Measurements from ENCODE around the gene TDRD3. TPM values are rescaled to one million over a fixed set of nuclear protein-coding genes. Genes with fewer than 3 reads are reported as not detected.
A peak's percentile ranks its signal among the peaks of the same experiment; 100 is the strongest.

The TDRD3 gene
- total and polyA plus RNA-seq, 4 donors, result 3.6 to 15.8 (median 6.2) TPM

- DNase-seq (ENCODE audit: low spot score), result no peak
- H3K36me3 ChIP-seq (ENCODE audit: control insufficient read depth in 4 of 4, insufficient read depth in 3 of 4, low read depth in 1 of 4, low read length in 3 of 4), result peaks cover 0 to 8% (median 3%) of the 10 kb centered on the region in 4 donors
- no peak overlapping the region for H3K27ac ChIP-seq (ENCODE audit: low read depth in 1 of 2, low read length in 2 of 2)
- H3K27me3 ChIP-seq (ENCODE audit: control insufficient read depth in 4 of 4, insufficient read depth in 4 of 4, low read length in 3 of 4), result no peaks in the 10 kb centered on the region
- WGBS, result 90% methylated on average over 1 of the region's 1 CpG
- TF ChIP-seq, protein P1, sequence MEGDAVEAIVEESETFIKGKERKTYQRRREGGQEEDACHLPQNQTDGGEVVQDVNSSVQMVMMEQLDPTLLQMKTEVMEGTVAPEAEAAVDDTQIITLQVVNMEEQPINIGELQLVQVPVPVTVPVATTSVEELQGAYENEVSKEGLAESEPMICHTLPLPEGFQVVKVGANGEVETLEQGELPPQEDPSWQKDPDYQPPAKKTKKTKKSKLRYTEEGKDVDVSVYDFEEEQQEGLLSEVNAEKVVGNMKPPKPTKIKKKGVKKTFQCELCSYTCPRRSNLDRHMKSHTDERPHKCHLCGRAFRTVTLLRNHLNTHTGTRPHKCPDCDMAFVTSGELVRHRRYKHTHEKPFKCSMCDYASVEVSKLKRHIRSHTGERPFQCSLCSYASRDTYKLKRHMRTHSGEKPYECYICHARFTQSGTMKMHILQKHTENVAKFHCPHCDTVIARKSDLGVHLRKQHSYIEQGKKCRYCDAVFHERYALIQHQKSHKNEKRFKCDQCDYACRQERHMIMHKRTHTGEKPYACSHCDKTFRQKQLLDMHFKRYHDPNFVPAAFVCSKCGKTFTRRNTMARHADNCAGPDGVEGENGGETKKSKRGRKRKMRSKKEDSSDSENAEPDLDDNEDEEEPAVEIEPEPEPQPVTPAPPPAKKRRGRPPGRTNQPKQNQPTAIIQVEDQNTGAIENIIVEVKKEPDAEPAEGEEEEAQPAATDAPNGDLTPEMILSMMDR (IDR thresholded peaks at IDR 0.05; ENCODE audit: low read depth, low read length, missing input control), result no peak
- TF ChIP-seq TAF1 (conservative IDR thresholded peaks at IDR 0.05), result no peak
- TF ChIP-seq JUND (IDR thresholded peaks at IDR 0.05), result no peak
- TF ChIP-seq MAX (IDR thresholded peaks at IDR 0.05), result no peak
- no peak for TF ChIP-seq HNF4A (conservative IDR thresholded peaks at IDR 0.05)
- no peak for TF ChIP-seq RXRA (IDR thresholded peaks at IDR 0.05)
- TF ChIP-seq SP1 (IDR thresholded peaks at IDR 0.05), result no peak
- H3K4me3 ChIP-seq (ENCODE audit: low read depth in 1 of 3, low read length in 3 of 3), result no peak overlapping the region
- no peaks in the 10 kb centered on the region for H3K4me1 ChIP-seq (ENCODE audit: control insufficient read depth in 4 of 4, insufficient read depth in 4 of 4, low read length in 3 of 4)
- H3K9ac ChIP-seq (ENCODE audit: low read depth in 1 of 2, low read length in 2 of 2), result no peak overlapping the region
- no peaks in the 10 kb centered on the region for H3K9me3 ChIP-seq (ENCODE audit: control insufficient read depth in 4 of 4, low read length in 3 of 4)
Observed at GRCh38 chr13:60494296-60494695, 97.3 kb downstream of the TDRD3 start.

DNA sequence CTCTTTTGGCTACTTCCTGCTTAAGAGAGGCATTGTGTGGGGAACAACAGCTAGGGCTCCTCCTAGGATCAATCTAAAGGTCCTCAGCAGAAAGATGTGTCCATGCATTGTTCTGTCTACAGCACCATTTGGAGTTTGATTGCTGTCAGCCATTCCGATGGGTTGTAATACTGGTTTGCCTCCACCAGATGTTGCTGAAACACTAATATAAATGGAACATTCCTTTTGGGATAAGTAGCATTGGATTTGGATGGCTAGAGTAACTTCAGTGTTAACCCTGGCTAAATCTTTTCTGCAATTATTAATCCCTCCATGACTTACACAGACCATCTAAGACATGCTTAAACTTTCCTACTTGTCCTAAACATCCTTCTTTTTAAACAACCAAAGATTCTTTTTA, 104.2 kb downstream of the TDRD3 start:
- no peak for DNase-seq (ENCODE audit: low spot score)

GRCh38 chr13:60509601-60510386, 112.8 kb downstream of the TDRD3 start:
- DNase-seq (ENCODE audit: low spot score), result no peak
- Histone ChIP-seq H3K36me3 (ENCODE audit: control insufficient read depth in 4 of 4, insufficient read depth in 3 of 4, low read depth in 1 of 4, low read length in 3 of 4) (peaks cover 0 to 8% (median 3%) of the 10 kb centered on the region in 4 donors), H3K4me3 (ENCODE audit: low read depth in 1 of 3, low read length in 3 of 3) (no peak overlapping the region), H3K4me1 (ENCODE audit: control insufficient read depth in 4 of 4, insufficient read depth in 4 of 4, low read length in 3 of 4) (no peaks in the 10 kb centered on the region), H3K9me3 (ENCODE audit: control insufficient read depth in 4 of 4, low read length in 3 of 4) (peaks cover 0 to 1% (median under 1%) of the 10 kb centered on the region in 4 donors), H3K27me3 (ENCODE audit: control insufficient read depth in 4 of 4, insufficient read depth in 4 of 4, low read length in 3 of 4) (no peaks in the 10 kb centered on the region), H3K9ac (ENCODE audit: low read depth in 1 of 2, low read length in 2 of 2) (no peak overlapping the region), H3K27ac (ENCODE audit: low read depth in 1 of 2, low read length in 2 of 2) (no peak overlapping the region)
- 92% methylated on average over 3 of the region's 3 CpGs for WGBS
- TF ChIP-seq, protein P2, sequence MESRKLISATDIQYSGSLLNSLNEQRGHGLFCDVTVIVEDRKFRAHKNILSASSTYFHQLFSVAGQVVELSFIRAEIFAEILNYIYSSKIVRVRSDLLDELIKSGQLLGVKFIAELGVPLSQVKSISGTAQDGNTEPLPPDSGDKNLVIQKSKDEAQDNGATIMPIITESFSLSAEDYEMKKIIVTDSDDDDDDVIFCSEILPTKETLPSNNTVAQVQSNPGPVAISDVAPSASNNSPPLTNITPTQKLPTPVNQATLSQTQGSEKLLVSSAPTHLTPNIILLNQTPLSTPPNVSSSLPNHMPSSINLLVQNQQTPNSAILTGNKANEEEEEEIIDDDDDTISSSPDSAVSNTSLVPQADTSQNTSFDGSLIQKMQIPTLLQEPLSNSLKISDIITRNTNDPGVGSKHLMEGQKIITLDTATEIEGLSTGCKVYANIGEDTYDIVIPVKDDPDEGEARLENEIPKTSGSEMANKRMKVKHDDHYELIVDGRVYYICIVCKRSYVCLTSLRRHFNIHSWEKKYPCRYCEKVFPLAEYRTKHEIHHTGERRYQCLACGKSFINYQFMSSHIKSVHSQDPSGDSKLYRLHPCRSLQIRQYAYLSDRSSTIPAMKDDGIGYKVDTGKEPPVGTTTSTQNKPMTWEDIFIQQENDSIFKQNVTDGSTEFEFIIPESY (IDR thresholded peaks at IDR 0.05), result no peak
- TF ChIP-seq MAX (IDR thresholded peaks at IDR 0.05) (no peak), RAD21 (IDR thresholded peaks at IDR 0.05) (no peak), FOXA1 (IDR thresholded peaks at IDR 0.05) (no peak), TAF1 (conservative IDR thresholded peaks at IDR 0.05) (no peak)

More for the DNA sequence above, 104.2 kb downstream of the TDRD3 start:
- Histone ChIP-seq H3K36me3 (ENCODE audit: control insufficient read depth in 4 of 4, insufficient read depth in 3 of 4, low read depth in 1 of 4, low read length in 3 of 4) (peaks cover 1 to 12% (median 10%) of the 10 kb centered on the region in 4 donors), H3K27me3 (ENCODE audit: control insufficient read depth in 4 of 4, insufficient read depth in 4 of 4, low read length in 3 of 4) (no peaks in the 10 kb centered on the region), H3K9me3 (ENCODE audit: control insufficient read depth in 4 of 4, low read length in 3 of 4) (peaks cover 0 to 13% (median 5%) of the 10 kb centered on the region in 4 donors), H3K4me3 (ENCODE audit: low read depth in 1 of 3, low read length in 3 of 3) (no peak overlapping the region), H3K27ac (ENCODE audit: low read depth in 1 of 2, low read length in 2 of 2) (no peak overlapping the region), H3K9ac (ENCODE audit: low read depth in 1 of 2, low read length in 2 of 2) (no peak overlapping the region), H3K4me1 (ENCODE audit: control insufficient read depth in 4 of 4, insufficient read depth in 4 of 4, low read length in 3 of 4) (no peaks in the 10 kb centered on the region)
- TF ChIP-seq NR2F2 (IDR thresholded peaks at IDR 0.05), result no peak
- TF ChIP-seq RAD21 (IDR thresholded peaks at IDR 0.05), result peak in 1 of 2 donors; percentile 50
- TF ChIP-seq, protein P1 (IDR thresholded peaks at IDR 0.05; ENCODE audit: low read depth, low read length, missing input control), result peak; percentile 13
- 97% methylated on average over 1 of the region's 1 CpG for WGBS

All from liver (tissue), 9 donors.